CD4-positive, alpha-beta memory T cell (primary cell): ENCODE results near the gene FMOD. TPM values are rescaled to one million over a fixed set of nuclear protein-coding genes. Genes with fewer than 3 reads are reported as not detected.

Source experiments
- CTCF ChIA-PET: fragments of 350-600 bp; sonication (Branson Sonifier 250); formaldehyde crosslinking; loops from one replicate; lab custom pipeline; 2021; ENCODE audit warnings: inconsistent platforms; ENCODE audit not compliant: partially characterized antibody; lab: Charles Lee
- POLR2A ChIA-PET: fragments of 350-600 bp; sonication (Branson Sonifier 250); formaldehyde crosslinking; loops from one replicate; lab custom pipeline; 2021; ENCODE audit not compliant: partially characterized antibody; lab: Charles Lee
- DNase-seq, 5 donors: peaks; one replicate each; pipeline versions ENCODE4 v3.0.0 to v3.0.0-alpha.2; 2020 to 2022; ENCODE audit warnings: mixed read lengths in 1 of 5
- H3K27ac ChIP-seq: one replicate; pipeline ENCODE4 v1.7.0; 2013; ENCODE audit warnings: low read depth, low read length
- H3K27me3 ChIP-seq: 2 replicates; pipeline ENCODE4 v1.7.0; 2013; ENCODE audit warnings: mild to moderate bottlenecking, low read length, moderate library complexity; ENCODE audit not compliant: insufficient read depth
- H3K36me3 ChIP-seq: 2 replicates; pipeline ENCODE4 v1.7.0; 2013; ENCODE audit warnings: mild to moderate bottlenecking, low read length, moderate library complexity; ENCODE audit not compliant: insufficient read depth
- H3K4me1 ChIP-seq: 2 replicates; pipeline ENCODE4 v1.7.0; 2013; ENCODE audit warnings: mild to moderate bottlenecking, low read length, moderate library complexity; ENCODE audit not compliant: insufficient read depth
- H3K4me3 ChIP-seq, 2 donors: one replicate each; pipeline ENCODE4 v1.7.0; 2013; ENCODE audit warnings: low read length in 2 of 2, mild to moderate bottlenecking in 1 of 2
- H3K9me3 ChIP-seq, 2 donors: one replicate each; pipeline ENCODE4 v1.7.0; 2013; ENCODE audit warnings: low read length in 2 of 2, control low read depth in 1 of 2; ENCODE audit not compliant: control insufficient read depth in 1 of 2
- H3K27ac Mint-ChIP-seq, 7 donors: one replicate each; pipeline ENCODE4 v1.8.0; 2020 to 2021; ENCODE audit warnings: mixed read lengths in 7 of 7, mild to moderate bottlenecking in 6 of 7, inconsistent platforms in 3 of 7, moderate library complexity in 3 of 7
- H3K27me3 Mint-ChIP-seq, 2 donors: one replicate each; pipeline ENCODE4 v1.8.0; 2020 to 2021; ENCODE audit warnings: mixed read lengths in 2 of 2
- H3K36me3 Mint-ChIP-seq, 2 donors: one replicate each; pipeline ENCODE4 v1.8.0; 2020 to 2021; ENCODE audit warnings: mixed read lengths in 2 of 2, inconsistent platforms in 1 of 2, mild to moderate bottlenecking in 1 of 2
- H3K4me1 Mint-ChIP-seq, 4 donors: one replicate each; pipeline ENCODE4 v1.8.0; 2020 to 2021; ENCODE audit warnings: mixed read lengths in 4 of 4, mild to moderate bottlenecking in 1 of 4
- H3K4me3 Mint-ChIP-seq, 8 donors: one replicate each; pipeline ENCODE4 v1.8.0; 2020 to 2021; ENCODE audit warnings: mixed read lengths in 8 of 8, mild to moderate bottlenecking in 7 of 8, moderate library complexity in 6 of 8, inconsistent platforms in 3 of 8
- H3K9me3 Mint-ChIP-seq, 8 donors: one replicate each; pipeline ENCODE4 v1.8.0; 2020 to 2021; ENCODE audit warnings: mixed read lengths in 8 of 8, mild to moderate bottlenecking in 5 of 8, inconsistent platforms in 3 of 8, moderate library complexity in 1 of 8
- intact Hi-C: fragments of 100-400 bp; cut with micrococcal nuclease; formaldehyde crosslinking; loops from one replicate; pipeline ENCODE4 v1.15.1; 2023
- polyA plus RNA-seq, 2 donors: library from polyadenylated mRNA; unstranded; fragments of 300-500 nt; fragmentation: Illumina TruSeq; gene quantifications; one replicate each; pipeline ENCODE4 v1.2.3, GENCODE V29; 2021
- total RNA-seq, 2 experiments: library from RNA; stranded (reverse); gene quantifications; one replicate each; pipeline ENCODE4 v1.2.3, GENCODE V29; 2021

The FMOD gene
- total and polyA plus RNA-seq, 4 experiments from 2014 or later = not detected

DNA sequence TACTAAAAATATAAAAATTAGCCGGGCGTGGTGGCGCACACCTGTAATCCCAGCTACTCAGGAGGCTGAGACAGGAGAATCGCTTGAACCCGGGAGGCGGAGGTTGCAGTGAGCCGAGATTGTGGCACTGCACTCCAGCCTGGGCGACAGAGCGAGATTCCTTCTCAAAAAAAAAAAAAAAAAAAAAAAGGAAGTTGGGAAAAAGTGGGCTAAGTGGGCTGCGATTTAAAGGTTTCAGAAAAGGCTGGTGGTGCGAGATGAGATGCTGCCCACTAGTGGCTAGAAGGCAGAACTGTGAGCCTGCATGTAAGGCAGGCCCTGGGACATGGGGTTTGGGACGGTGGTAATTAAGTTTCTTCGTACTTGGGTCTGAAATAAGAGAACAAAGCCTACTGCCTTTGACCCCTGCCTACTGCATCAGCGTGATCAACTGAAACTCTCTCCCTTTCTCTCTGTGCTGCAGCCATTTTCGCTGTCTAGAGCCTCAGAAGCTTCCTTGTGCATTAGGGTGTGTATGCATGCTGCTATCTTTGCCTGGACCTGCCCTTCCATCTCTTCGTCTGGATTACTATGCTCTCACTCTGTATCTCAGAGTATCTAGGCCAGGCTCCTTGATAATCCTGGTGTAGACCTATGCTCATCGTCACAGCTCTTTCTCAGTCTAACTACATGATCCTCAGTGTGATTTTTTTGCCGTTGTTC is 12.4 kb downstream of the FMOD start:
- no peaks in the 10 kb centered on the region for H3K9me3 ChIP-seq
- H3K4me1 ChIP-seq = peaks cover 17% of the 10 kb centered on the region
- CTCF ChIA-PET = interaction anchor here (0.6 to 30.0 kb wide), 15 partner anchors 9 to 764 kb away, joined by 3 to 921 read pairs (median 5); partner anchors contain the start of genes BTG2 and FMOD
- no peak overlapping the region for H3K27ac ChIP-seq
- H3K4me3 ChIP-seq = no peak overlapping the region
- H3K36me3 ChIP-seq = no peaks in the 10 kb centered on the region
- DNase-seq = peak; percentile 53 to 65 (median 63)
- POLR2A ChIA-PET = interaction anchor here (0.9 to 11.5 kb wide), 5 partner anchors 14 to 70 kb away, joined by 3 to 207 read pairs (median 87); no protein-coding TSS in a partner anchor
- H3K27ac Mint-ChIP-seq = peak overlapping the region in 4 of 7 donors; percentile 16 to 77 (median 55)
- H3K27me3 Mint-ChIP-seq = peaks cover 1 to 12% of the 10 kb centered on the region in 2 donors
- H3K4me1 Mint-ChIP-seq = peaks cover 23 to 36% (median 28%) of the 10 kb centered on the region in 4 donors
- peak overlapping the region in 2 of 8 donors; percentile 45 to 48 for H3K4me3 Mint-ChIP-seq
- intact Hi-C loops = loop anchor here (1.0 kb wide), 2 partner anchors 32 to 65 kb away; no protein-coding TSS in a partner anchor
- H3K36me3 Mint-ChIP-seq = no peaks in the 10 kb centered on the region
- peaks cover 8% of the 10 kb centered on the region for H3K27me3 ChIP-seq
- no peaks in the 10 kb centered on the region for H3K9me3 Mint-ChIP-seq

DNA sequence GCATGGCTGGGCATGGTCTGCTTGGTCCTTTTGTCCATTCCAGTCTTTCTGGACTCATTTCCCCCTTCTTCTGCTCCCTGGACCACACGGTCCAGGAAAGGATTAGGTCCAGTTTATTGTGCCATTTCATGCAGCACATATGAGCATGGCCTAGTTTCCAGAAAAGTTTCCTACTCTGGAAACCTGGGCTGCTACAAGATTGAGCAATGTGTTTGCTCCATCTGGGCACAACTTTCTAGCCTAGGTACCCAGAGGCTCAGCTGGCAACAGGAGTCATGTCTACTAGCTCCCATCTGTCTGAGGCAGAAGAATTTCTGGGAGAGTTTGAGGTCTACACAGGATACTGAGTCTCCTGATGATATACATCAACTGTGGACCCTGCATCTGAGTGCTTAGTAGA is 14.8 kb downstream of the FMOD start:
- intact Hi-C loops = no loop called here
- H3K27ac ChIP-seq = no peak overlapping the region
- H3K4me3 ChIP-seq = no peak overlapping the region
- H3K4me3 Mint-ChIP-seq = peak overlapping the region in 5 of 8 donors; percentile 10 to 69 (median 32)
- no peaks in the 10 kb centered on the region for H3K9me3 ChIP-seq
- H3K36me3 Mint-ChIP-seq = no peaks in the 10 kb centered on the region
- POLR2A ChIA-PET = interaction anchor here (1.2 to 11.5 kb wide), 6 partner anchors 12 to 290 kb away, joined by 3 to 207 read pairs (median 82); partner anchors contain the start of gene ATP2B4
- H3K4me1 ChIP-seq = peaks cover 17% of the 10 kb centered on the region
- DNase-seq = no peak
- peaks cover under 1% of the 10 kb centered on the region for H3K27me3 ChIP-seq
- CTCF ChIA-PET = interaction anchor here (1.3 to 30.0 kb wide), 7 partner anchors 8 to 151 kb away, joined by 4 to 921 read pairs (median 157); partner anchors contain the start of gene BTG2
- no peaks in the 10 kb centered on the region for H3K36me3 ChIP-seq
- peaks cover 0 to 1% of the 10 kb centered on the region in 2 donors for H3K27me3 Mint-ChIP-seq
- H3K4me1 Mint-ChIP-seq = peaks cover 17 to 36% (median 25%) of the 10 kb centered on the region in 4 donors
- H3K9me3 Mint-ChIP-seq = no peaks in the 10 kb centered on the region
- peak overlapping the region in 6 of 7 donors; percentile 25 to 84 (median 64) for H3K27ac Mint-ChIP-seq

- Mint-ChIP-seq H3K9me3 (no peaks in the 10 kb centered on the region), H3K27me3 (peaks cover 0 to 1% of the 10 kb centered on the region in 2 donors), H3K4me3 (peak overlapping the region in 4 of 8 donors; percentile 5 to 69 (median 40)), H3K4me1 (peaks cover 17 to 35% (median 25%) of the 10 kb centered on the region in 4 donors), H3K36me3 (no peaks in the 10 kb centered on the region), H3K27ac (peak overlapping the region in 5 of 7 donors; percentile 4 to 84 (median 49))
- Histone ChIP-seq H3K36me3 (no peaks in the 10 kb centered on the region), H3K9me3 (no peaks in the 10 kb centered on the region), H3K4me3 (no peak overlapping the region), H3K27me3 (no peaks in the 10 kb centered on the region), H3K4me1 (peaks cover 17% of the 10 kb centered on the region), H3K27ac (no peak overlapping the region)
- intact Hi-C loops = no loop called here
- CTCF ChIA-PET = interaction anchor here (1.3 to 30.0 kb wide), 6 partner anchors 9 to 152 kb away, joined by 4 to 921 read pairs (median 196); partner anchors contain the start of gene BTG2
- no peak for DNase-seq
- POLR2A ChIA-PET = interaction anchor here (0.6 to 11.5 kb wide), 5 partner anchors 11 to 67 kb away, joined by 3 to 207 read pairs (median 87); no protein-coding TSS in a partner anchor
Measured at GRCh38 chr1:203335503-203335902, 15.4 kb downstream of the FMOD start.

GRCh38 chr1:203331224-203331623 is 19.7 kb downstream of the FMOD start:
- Mint-ChIP-seq H3K4me1 (peaks cover 24 to 42% (median 31%) of the 10 kb centered on the region in 4 donors), H3K9me3 (no peaks in the 10 kb centered on the region), H3K4me3 (no peak overlapping the region), H3K36me3 (peaks cover 0 to 1% of the 10 kb centered on the region in 2 donors), H3K27me3 (no peaks in the 10 kb centered on the region), H3K27ac (no peak overlapping the region)
- CTCF ChIA-PET = interaction anchor here (2.1 to 30.0 kb wide), 4 partner anchors 7 to 60 kb away, joined by 7 to 921 read pairs (median 240); partner anchors contain the start of gene BTG2
- H3K4me3 ChIP-seq = no peak overlapping the region
- peaks cover 34% of the 10 kb centered on the region for H3K4me1 ChIP-seq
- POLR2A ChIA-PET = interaction anchor here (0.6 to 1.1 kb wide), 2 partner anchors 58 to 63 kb away, joined by 3 to 4 read pairs; no protein-coding TSS in a partner anchor
- DNase-seq = no peak
- H3K36me3 ChIP-seq = no peaks in the 10 kb centered on the region
- no peak overlapping the region for H3K27ac ChIP-seq
- intact Hi-C loops = no loop called here
- no peaks in the 10 kb centered on the region for H3K9me3 ChIP-seq
- no peaks in the 10 kb centered on the region for H3K27me3 ChIP-seq

DNA sequence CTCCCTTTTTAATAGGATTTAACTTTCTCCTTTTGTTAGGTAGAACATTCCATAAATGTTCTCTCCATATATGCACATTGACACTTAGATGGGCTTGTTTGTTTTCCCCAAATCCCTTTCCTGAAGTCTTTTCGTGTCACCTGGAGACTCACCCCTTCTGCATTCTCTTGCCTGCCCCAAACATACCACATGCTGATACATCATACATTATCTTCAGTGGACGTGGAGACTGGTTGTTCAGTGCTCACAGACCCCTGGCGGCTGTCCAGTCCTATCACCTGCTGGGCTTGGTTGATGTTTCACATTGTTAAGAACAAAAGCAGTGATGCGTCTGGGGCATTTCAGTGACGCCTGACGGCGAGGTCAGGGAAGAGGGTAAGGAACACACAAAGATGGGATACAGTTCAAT is 22.2 kb downstream of the FMOD start:
- H3K4me1 Mint-ChIP-seq = peaks cover 32 to 56% (median 44%) of the 10 kb centered on the region in 4 donors
- no peaks in the 10 kb centered on the region for H3K9me3 Mint-ChIP-seq
- no peaks in the 10 kb centered on the region for H3K27me3 Mint-ChIP-seq
- Histone ChIP-seq H3K36me3 (no peaks in the 10 kb centered on the region), H3K27ac (peak overlapping the region; percentile 97), H3K4me3 (no peak overlapping the region), H3K27me3 (no peaks in the 10 kb centered on the region), H3K9me3 (no peaks in the 10 kb centered on the region), H3K4me1 (peaks cover 48% of the 10 kb centered on the region)
- H3K4me3 Mint-ChIP-seq = peak overlapping the region in 1 of 8 donors; percentile 5
- peak overlapping the region; percentile 91 to 99 (median 98) for H3K27ac Mint-ChIP-seq
- peak in 1 of 5 donors; percentile 19 for DNase-seq
- POLR2A ChIA-PET = interaction anchor here (1.8 to 9.5 kb wide), 6 partner anchors 10 to 61 kb away, joined by 4 to 1407 read pairs (median 121); partner anchors contain the start of gene BTG2
- H3K36me3 Mint-ChIP-seq = peaks cover 0 to 1% of the 10 kb centered on the region in 2 donors
- intact Hi-C loops = loop anchor here (5.0 kb wide), 2 partner anchors 279 to 439 kb away; partner anchors contain the start of gene LAX1
- CTCF ChIA-PET = interaction anchor here (0.6 to 14.8 kb wide), 9 partner anchors 9 to 368 kb away, joined by 3 to 320 read pairs (median 78); partner anchors contain the start of gene BTG2

DNA sequence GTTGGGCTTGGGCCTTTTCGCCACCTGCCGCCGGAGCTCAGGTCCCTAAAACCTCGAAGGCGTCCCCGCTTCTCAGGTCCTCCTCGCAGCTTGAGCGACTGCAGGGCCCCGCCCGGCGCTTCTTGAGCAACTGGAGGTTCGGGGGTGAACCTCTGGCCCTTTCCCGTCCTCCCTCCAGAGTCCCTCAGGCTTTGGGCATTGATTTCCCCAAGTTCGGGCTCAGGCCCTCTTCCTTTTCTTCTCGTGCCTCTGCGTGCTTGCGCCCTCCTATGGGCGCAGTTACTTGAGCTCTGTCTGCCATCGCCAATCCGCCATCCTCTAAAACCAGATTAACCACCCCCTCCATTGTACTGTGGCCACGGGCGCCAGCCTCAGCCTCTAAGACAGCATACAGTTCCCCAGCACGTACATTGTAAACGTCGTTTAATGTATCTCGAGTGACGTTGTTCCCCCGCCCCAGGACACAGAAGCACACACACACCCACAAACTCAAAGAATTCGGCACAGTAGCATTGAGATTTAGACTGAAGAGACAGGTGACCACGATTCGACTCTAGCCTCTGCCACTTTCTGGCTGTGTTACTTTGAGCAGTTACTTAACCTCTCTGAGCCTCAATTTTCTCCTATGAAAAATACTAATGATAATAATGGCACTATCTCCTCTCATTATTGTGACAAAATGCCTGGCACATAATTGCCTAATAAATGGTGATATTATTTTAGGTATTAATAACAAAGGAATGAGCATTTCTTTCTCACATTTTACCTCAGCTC is 23.1 kb downstream of the FMOD start:
- H3K9me3 Mint-ChIP-seq = no peaks in the 10 kb centered on the region
- H3K27me3 ChIP-seq = no peaks in the 10 kb centered on the region
- CTCF ChIA-PET = interaction anchor here (1.5 to 9.5 kb wide), 6 partner anchors 10 to 55 kb away, joined by 4 to 320 read pairs (median 157); partner anchors contain the start of gene BTG2

More for the DNA sequence above, 23.1 kb downstream of the FMOD start:
- Histone ChIP-seq H3K27ac (peak overlapping the region; percentile 97), H3K9me3 (no peaks in the 10 kb centered on the region), H3K4me1 (peaks cover 56% of the 10 kb centered on the region), H3K36me3 (no peaks in the 10 kb centered on the region), H3K4me3 (peak overlapping the region; percentile 33 to 62)
- peak; percentile 87 to 93 (median 89) for DNase-seq
- H3K27me3 Mint-ChIP-seq = no peaks in the 10 kb centered on the region
- intact Hi-C loops = loop anchor here (1.0 to 5.0 kb wide), 6 partner anchors 12 to 439 kb away; partner anchors contain the start of genes BTG2 and LAX1
- H3K4me3 Mint-ChIP-seq = peak overlapping the region; percentile 79 to 91 (median 86)
- peaks cover 0 to 1% of the 10 kb centered on the region in 2 donors for H3K36me3 Mint-ChIP-seq
- peaks cover 41 to 65% (median 52%) of the 10 kb centered on the region in 4 donors for H3K4me1 Mint-ChIP-seq
- peak overlapping the region; percentile 91 to 99 (median 98) for H3K27ac Mint-ChIP-seq
- POLR2A ChIA-PET = interaction anchor here (1.0 to 9.5 kb wide), 10 partner anchors 11 to 437 kb away, joined by 3 to 1407 read pairs (median 16); partner anchors contain the start of genes BTG2 and LAX1
